HepG2 (cell line): ENCODE results near the gene TTN. TPM values are rescaled to one million over a fixed set of nuclear protein-coding genes. Genes with fewer than 3 reads are reported as not detected.
"Not testable (repeated sequence)": the region's sequence is repeated elsewhere in the genome, so short reads cannot be mapped to it uniquely, and the experiment has no call there.

ENCODE experiments used
- ATAC-seq: fragments of 200-7000 bp; cut with Tn5 transposase; 3 replicates; pipeline ENCODE4 v1.9.1; 2020; ENCODE audit warnings: mild to moderate bottlenecking, moderate library complexity
- BruUV-seq: library from RNA; stranded (reverse); fragments of 400-500 nt; replicated peaks from 2 replicates; lab custom pipeline; 2021; lab: Mats Ljungman, UMichigan
- CTCF ChIA-PET: fragments of 300-600 bp; formaldehyde crosslinking; extraction: SDS; loops from one replicate; lab custom pipeline; 2021; ENCODE audit warnings: low total read pairs, inconsistent platforms, low intra/inter-chr PET ratio; lab: Yijun Ruan, JAX
- POLR2A ChIA-PET: fragments of 350-600 bp; sonication (Branson Sonifier 250); formaldehyde crosslinking; loops from one replicate; lab custom pipeline; 2020; ENCODE audit warnings: antibody characterized with exemption, inconsistent platforms; lab: Yijun Ruan, JAX
- DNase-seq: peaks from one replicate; pipeline ENCODE4 v3.0.0-alpha.2; 2015; ENCODE audit warnings: low spot score
- FAIRE-seq: peaks from 3 replicates; lab custom pipeline; 2011; peaks lifted over from hg19 to GRCh38; lab: Jason Lieb, UNC
- H2AFZ ChIP-seq: one replicate; pipeline ENCODE4 v1.6.1; 2011; ENCODE audit warnings: low read length, inconsistent platforms
- H3K27ac ChIP-seq: fragments of 300-600 bp; 3 replicates; pipeline ENCODE4 v1.8.0; 2011; ENCODE audit warnings: mixed run types, mild to moderate bottlenecking, mixed read lengths, low read length, inconsistent platforms; ENCODE audit not compliant: insufficient read depth; ENCODE audit errors: extremely low read length
- H3K27me3 ChIP-seq, 2 experiments: fragments of 200-600 bp in 1 of 2; 2 replicates in 1 of 2; 3 replicates in 1 of 2; pipeline versions ENCODE4 v1.6.0 to v1.8.0; 2011; ENCODE audit warnings: low read length in 2 of 2, mild to moderate bottlenecking in 2 of 2, moderate library complexity in 2 of 2, inconsistent platforms in 1 of 2; ENCODE audit not compliant: insufficient read depth in 2 of 2, control insufficient read depth in 1 of 2
- H3K36me3 ChIP-seq, 2 experiments: fragments of 200-600 bp in 1 of 2; replicated peaks in 1 of 2; 2 replicates in 1 of 2; 3 replicates in 1 of 2; pipeline versions ENCODE4 v1.5.1 to v1.8.0; 2011; ENCODE audit warnings: low read length in 2 of 2, inconsistent platforms in 1 of 2; ENCODE audit not compliant: insufficient read depth in 2 of 2, control insufficient read depth in 1 of 2
- H3K4me1 ChIP-seq: 2 replicates; pipeline ENCODE4 v1.5.1; 2012; ENCODE audit warnings: low read length, inconsistent platforms; ENCODE audit not compliant: insufficient read depth
- H3K4me2 ChIP-seq: 2 replicates; pipeline ENCODE4 v1.6.0; 2011; ENCODE audit warnings: low read depth, low read length, inconsistent platforms
- H3K4me3 ChIP-seq, 3 experiments: fragments of 200-600 bp in 1 of 3; sonication (generic), shearing (Covaris generic) in 1 of 3; replicated peaks in 1 of 3; 2 replicates each; pipeline ENCODE4 v1.5.1; 2011 to 2016; ENCODE audit warnings: low read length in 3 of 3, inconsistent platforms in 2 of 3, low read depth in 2 of 3, mild to moderate bottlenecking in 2 of 3, control low read depth in 1 of 3, mixed read lengths in 1 of 3; ENCODE audit not compliant: insufficient read depth in 1 of 3
- H3K79me2 ChIP-seq: one replicate; pipeline ENCODE4 v1.6.1; 2011; ENCODE audit warnings: low read length, inconsistent platforms; ENCODE audit not compliant: insufficient read depth
- H3K9ac ChIP-seq: 2 replicates; pipeline ENCODE4 v1.6.0; 2011; ENCODE audit warnings: mild to moderate bottlenecking, low read depth, low read length, inconsistent platforms; ENCODE audit not compliant: insufficient read depth
- H3K9me3 ChIP-seq: 2 replicates; pipeline ENCODE4 v1.5.1; 2012; ENCODE audit warnings: mild to moderate bottlenecking, low read length
- H4K20me1 ChIP-seq: 2 replicates; pipeline ENCODE4 v1.6.0; 2011; ENCODE audit warnings: inconsistent platforms, mild to moderate bottlenecking, low read length, moderate library complexity; ENCODE audit not compliant: insufficient read depth
- ATF7 ChIP-seq, 2 experiments: fragments of 450-650 bp in 1 of 2; sonication (generic) in 1 of 2; formaldehyde crosslinking in 1 of 2; IDR thresholded peaks; 2 replicates each; pipeline versions ENCODE4 v1.4.0 to v1.6.1; 2016 to 2020; ENCODE audit warnings: antibody characterized with exemption in 1 of 2, mild to moderate bottlenecking in 1 of 2, missing genetic modification reagents in 1 of 2
- CBX1 ChIP-seq: IDR thresholded peaks from one replicate; pipeline ENCODE4 v1.6.1; 2016; ENCODE audit warnings: antibody characterized with exemption, low read depth
- CEBPB ChIP-seq: IDR thresholded peaks from 2 replicates; pipeline ENCODE4 v1.6.1; 2011; ENCODE audit warnings: low read depth, low read length, improper control_type of control experiment, borderline replicate concordance
- CHD2 ChIP-seq: IDR thresholded peaks from 2 replicates; pipeline ENCODE4 v1.6.1; 2011; ENCODE audit warnings: low read depth, low read length, improper control_type of control experiment
- CREB1 ChIP-seq, 2 experiments: fragments of 450-650 bp in 1 of 2; IDR thresholded peaks; 2 replicates each; pipeline ENCODE4 v1.6.1; 2016 to 2017; ENCODE audit warnings: control low read depth in 1 of 2, mild to moderate bottlenecking in 1 of 2, missing compliant biosample characterization in 1 of 2, missing genetic modification characterization in 1 of 2
- EZH2 ChIP-seq: conservative IDR thresholded peaks from 2 replicates; pipeline ENCODE4 v1.6.1; 2012; ENCODE audit warnings: mild to moderate bottlenecking, low read depth, low read length, moderate library complexity
- FOXM1 ChIP-seq: sonication (generic); formaldehyde crosslinking; IDR thresholded peaks from 2 replicates; pipeline ENCODE4 v1.5.0; 2020; ENCODE audit warnings: missing genetic modification reagents
- HES4 ChIP-seq: sonication (generic); formaldehyde crosslinking; IDR thresholded peaks from 2 replicates; pipeline ENCODE4 v1.9.0; 2021; ENCODE audit warnings: mild to moderate bottlenecking, missing genetic modification reagents, borderline replicate concordance
- MAZ ChIP-seq, 2 experiments: sonication (generic) in 1 of 2; formaldehyde crosslinking in 1 of 2; IDR thresholded peaks; 2 replicates each; pipeline versions ENCODE4 v1.5.0 to v1.6.1; 2012 to 2020; ENCODE audit warnings: low read depth in 2 of 2, mild to moderate bottlenecking in 2 of 2, borderline replicate concordance in 1 of 2, improper control_type of control experiment in 1 of 2, low read length in 1 of 2, missing genetic modification reagents in 1 of 2, moderate library complexity in 1 of 2
- PRPF4 ChIP-seq: fragments of 200-400 bp; formaldehyde crosslinking; IDR thresholded peaks from 2 replicates; pipeline ENCODE4 v1.6.1; 2016; ENCODE audit warnings: low read length, low read depth; ENCODE audit not compliant: poor library complexity, severe bottlenecking
- SMYD3 ChIP-seq: sonication (generic); formaldehyde crosslinking; IDR thresholded peaks from 2 replicates; pipeline ENCODE4 v1.8.1; 2023; ENCODE audit warnings: mild to moderate bottlenecking, missing genetic modification reagents
- U2AF1 ChIP-seq: fragments of 200-400 bp; formaldehyde crosslinking; optimal IDR thresholded peaks from 2 replicates; pipeline ENCODE3; 2017; ENCODE audit warnings: mild to moderate bottlenecking, low read depth, low read length
- ZFP36L2 ChIP-seq: sonication (generic); formaldehyde crosslinking; IDR thresholded peaks from 2 replicates; pipeline ENCODE4 v1.4.0; 2020; ENCODE audit warnings: missing genetic modification reagents
- ZKSCAN8 ChIP-seq: IDR thresholded peaks from 2 replicates; pipeline ENCODE4 v1.6.1; 2016; ENCODE audit warnings: borderline replicate concordance, missing genetic modification reagents, missing compliant biosample characterization
- WGBS: methylation state at CpG from one replicate; pipeline ENCODE4 v1.1.6; 2017; ENCODE audit warnings: low lambda C conversion rate; 5-methylcytosine and 5-hydroxymethylcytosine counted together
- in situ Hi-C: cut with HindIII; loops from 2 replicates; pipeline ENCODE4 v1.10.0; 2017; ENCODE audit warnings: low pct_unique_long_range_greater_than_20kb; ENCODE audit not compliant: extremely low pct_ligation_motif_present
- intact Hi-C: fragments of 100-400 bp; cut with micrococcal nuclease; formaldehyde crosslinking; loops from one replicate; pipeline ENCODE4 v1.10.0; 2022; ENCODE audit not compliant: unreplicated experiment
- polyA plus RNA-seq, 8 experiments: library from polyadenylated mRNA; depleted of rRNA in 3 of 8; stranded (reverse) in 7 of 8; unstranded in 1 of 8; fragments of >200 nt; fragmentation: Illumina TruSeq in 4 of 8; extraction: Trizol in 4 of 8; gene quantifications; 2 replicates each; pipeline versions ENCODE4 v1.2.1 to v1.2.3, GENCODE V29; 2011 to 2016; ENCODE audit warnings: low read depth in 4 of 8, missing spikeins in 1 of 8, mixed read lengths in 1 of 8; ENCODE audit not compliant: insufficient read depth in 1 of 8
- total RNA-seq, 5 experiments: library from RNA; depleted of rRNA; stranded (reverse); fragments of >200 nt; fragmentation: Illumina TruSeq; extraction: Trizol; gene quantifications; 2 replicates each; pipeline ENCODE4 v1.2.3, GENCODE V29; 2016; ENCODE audit warnings: low read depth in 1 of 5
- TF ChIP-seq, protein P1 (sequence below): sonication (generic); formaldehyde crosslinking; IDR thresholded peaks from 2 replicates; pipeline ENCODE4 v1.4.0; 2020; ENCODE audit warnings: missing genetic modification reagents
- TF ChIP-seq, protein P2 (sequence below): sonication (generic); formaldehyde crosslinking; conservative IDR thresholded peaks from 2 replicates; pipeline ENCODE4 v1.4.0; 2020; ENCODE audit warnings: missing genetic modification reagents
- TF ChIP-seq, protein P3 (sequence below): IDR thresholded peaks from 2 replicates; pipeline ENCODE4 v1.6.1; 2016; ENCODE audit warnings: missing compliant biosample characterization, missing genetic modification reagents, borderline replicate concordance

The TTN gene
- total and polyA plus RNA-seq, 2 of the 13 experiments (the other 11 are each of a cell fraction or from before 2014, with no cell fraction given): under 0.01 TPM

DNA sequence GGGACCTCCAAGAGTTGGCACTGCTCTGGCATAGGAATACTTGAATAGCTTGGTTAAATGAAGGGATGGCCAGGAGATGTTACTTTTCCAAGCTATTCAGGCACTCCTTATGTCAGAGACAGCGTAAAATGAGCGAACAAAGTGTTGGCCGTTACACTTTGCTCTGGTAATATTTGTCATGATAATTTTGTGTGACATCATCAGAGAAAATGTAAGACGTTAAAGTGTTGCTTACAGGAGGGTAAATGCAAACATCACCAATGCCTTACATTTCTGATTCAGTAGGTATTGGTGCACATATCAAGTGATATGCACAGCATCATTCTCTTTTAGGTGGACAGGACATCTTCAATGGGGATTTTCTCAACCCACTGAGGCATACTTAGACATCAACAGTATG is 281.0 kb downstream of the TTN start:
- FAIRE-seq (no peak), ATAC-seq (no peak), DNase-seq (no peak)
- Histone ChIP-seq H2AFZ (no peak overlapping the region), H3K4me3 (no peak overlapping the region), H3K36me3 (no peaks in the 10 kb centered on the region), H3K27ac (no peak overlapping the region), H4K20me1 (no peaks in the 10 kb centered on the region), H3K9me3 (no peaks in the 10 kb centered on the region), H3K9ac (no peak overlapping the region), H3K27me3 (no peaks in the 10 kb centered on the region), H3K4me1 (no peaks in the 10 kb centered on the region), H3K4me2 (no peak overlapping the region), H3K79me2 (peaks cover 12% of the 10 kb centered on the region)
- CTCF ChIA-PET: no interaction called here
- TF ChIP-seq CREB1 (IDR thresholded peaks at IDR 0.05) (peak; percentile 86), CREB1 (CRISPR knock-in tag; IDR thresholded peaks at IDR 0.05) (no peak), CBX1 (no peak), FOXM1 (no peak), ATF7 (IDR thresholded peaks at IDR 0.05) (peak; percentile 53), ATF7 (CRISPR knock-in tag; IDR thresholded peaks at IDR 0.05) (no peak), ZFP36L2 (CRISPR knock-in tag) (no peak), HES4 (CRISPR knock-in tag) (no peak), EZH2 (no peak), ZKSCAN8 (no peak), SMYD3 (CRISPR knock-in tag) (no peak), MAZ (IDR thresholded peaks at IDR 0.05; ENCODE audit: borderline replicate concordance, low read depth, low read length) (no peak), MAZ (CRISPR knock-in tag; IDR thresholded peaks at IDR 0.05; ENCODE audit: low read depth) (no peak), CEBPB (no peak), CHD2 (no peak), PRPF4 (no peak), U2AF1 (no peak)
- TF ChIP-seq, protein P1, sequence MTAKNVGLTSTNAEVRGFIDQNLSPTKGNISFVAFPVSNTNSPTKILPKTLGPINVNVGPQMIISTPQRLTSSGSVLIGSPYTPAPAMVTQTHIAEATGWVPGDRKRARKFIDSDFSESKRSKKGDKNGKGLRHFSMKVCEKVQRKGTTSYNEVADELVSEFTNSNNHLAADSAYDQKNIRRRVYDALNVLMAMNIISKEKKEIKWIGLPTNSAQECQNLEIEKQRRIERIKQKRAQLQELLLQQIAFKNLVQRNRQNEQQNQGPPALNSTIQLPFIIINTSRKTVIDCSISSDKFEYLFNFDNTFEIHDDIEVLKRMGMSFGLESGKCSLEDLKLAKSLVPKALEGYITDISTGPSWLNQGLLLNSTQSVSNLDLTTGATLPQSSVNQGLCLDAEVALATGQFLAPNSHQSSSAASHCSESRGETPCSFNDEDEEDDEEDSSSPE (CRISPR knock-in tag): no peak
- TF ChIP-seq, protein P2, sequence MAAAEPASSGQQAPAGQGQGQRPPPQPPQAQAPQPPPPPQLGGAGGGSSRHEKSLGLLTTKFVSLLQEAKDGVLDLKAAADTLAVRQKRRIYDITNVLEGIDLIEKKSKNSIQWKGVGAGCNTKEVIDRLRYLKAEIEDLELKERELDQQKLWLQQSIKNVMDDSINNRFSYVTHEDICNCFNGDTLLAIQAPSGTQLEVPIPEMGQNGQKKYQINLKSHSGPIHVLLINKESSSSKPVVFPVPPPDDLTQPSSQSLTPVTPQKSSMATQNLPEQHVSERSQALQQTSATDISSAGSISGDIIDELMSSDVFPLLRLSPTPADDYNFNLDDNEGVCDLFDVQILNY: no peak
- TF ChIP-seq, protein P3, sequence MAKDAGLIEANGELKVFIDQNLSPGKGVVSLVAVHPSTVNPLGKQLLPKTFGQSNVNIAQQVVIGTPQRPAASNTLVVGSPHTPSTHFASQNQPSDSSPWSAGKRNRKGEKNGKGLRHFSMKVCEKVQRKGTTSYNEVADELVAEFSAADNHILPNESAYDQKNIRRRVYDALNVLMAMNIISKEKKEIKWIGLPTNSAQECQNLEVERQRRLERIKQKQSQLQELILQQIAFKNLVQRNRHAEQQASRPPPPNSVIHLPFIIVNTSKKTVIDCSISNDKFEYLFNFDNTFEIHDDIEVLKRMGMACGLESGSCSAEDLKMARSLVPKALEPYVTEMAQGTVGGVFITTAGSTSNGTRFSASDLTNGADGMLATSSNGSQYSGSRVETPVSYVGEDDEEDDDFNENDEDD (CRISPR knock-in tag): no peak
- no TSS peak for BruUV-seq
- POLR2A ChIA-PET: no interaction called here
- in situ Hi-C loops: no loop called here
- 82% methylated on average over 4 of the region's 4 CpGs for WGBS
- intact Hi-C loops: no loop called here

DNA sequence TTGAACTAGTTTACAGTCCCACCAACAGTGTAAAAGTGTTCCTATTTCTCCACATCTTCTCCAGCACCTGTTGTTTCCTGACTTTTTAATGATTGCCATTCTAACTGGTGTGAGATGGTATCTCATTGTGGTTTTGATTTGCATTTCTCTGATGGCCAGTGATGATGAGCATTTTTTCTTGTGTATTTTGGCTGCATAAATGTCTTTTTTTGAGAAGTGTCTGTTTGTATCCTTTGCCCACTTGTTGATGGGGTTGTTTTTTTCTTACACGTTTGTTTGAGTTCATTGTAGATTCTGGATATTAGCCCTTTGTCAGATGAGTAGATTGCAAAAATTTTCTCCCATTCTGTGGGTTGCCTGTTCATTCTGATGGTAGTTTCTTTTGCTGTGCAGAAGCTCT is 281.8 kb downstream of the TTN start:
- H3K4me1 ChIP-seq, DNase-seq, POLR2A ChIA-PET, CTCF ChIA-PET, FAIRE-seq, H3K4me3 ChIP-seq, H4K20me1 ChIP-seq, H3K27me3 ChIP-seq, H3K4me2 ChIP-seq, H3K36me3 ChIP-seq, ATAC-seq, H3K9ac ChIP-seq, H3K27ac ChIP-seq, H3K9me3 ChIP-seq, BruUV-seq, intact Hi-C loops, H2AFZ ChIP-seq, in situ Hi-C loops: not testable (repeated sequence)
- WGBS: 72% methylated on average over 1 of the region's 1 CpG
- peaks cover 12% of the 10 kb centered on the region for H3K79me2 ChIP-seq
